HK-2 (cell line): ENCODE results near the gene C1QB.

Experiments used
- DNase-seq: peaks from one replicate; pipeline ENCODE4 v3.0.0-alpha.2; 2018; ENCODE audit not compliant: unreplicated experiment

Gene C1QB, protein sequence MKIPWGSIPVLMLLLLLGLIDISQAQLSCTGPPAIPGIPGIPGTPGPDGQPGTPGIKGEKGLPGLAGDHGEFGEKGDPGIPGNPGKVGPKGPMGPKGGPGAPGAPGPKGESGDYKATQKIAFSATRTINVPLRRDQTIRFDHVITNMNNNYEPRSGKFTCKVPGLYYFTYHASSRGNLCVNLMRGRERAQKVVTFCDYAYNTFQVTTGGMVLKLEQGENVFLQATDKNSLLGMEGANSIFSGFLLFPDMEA

DNA sequence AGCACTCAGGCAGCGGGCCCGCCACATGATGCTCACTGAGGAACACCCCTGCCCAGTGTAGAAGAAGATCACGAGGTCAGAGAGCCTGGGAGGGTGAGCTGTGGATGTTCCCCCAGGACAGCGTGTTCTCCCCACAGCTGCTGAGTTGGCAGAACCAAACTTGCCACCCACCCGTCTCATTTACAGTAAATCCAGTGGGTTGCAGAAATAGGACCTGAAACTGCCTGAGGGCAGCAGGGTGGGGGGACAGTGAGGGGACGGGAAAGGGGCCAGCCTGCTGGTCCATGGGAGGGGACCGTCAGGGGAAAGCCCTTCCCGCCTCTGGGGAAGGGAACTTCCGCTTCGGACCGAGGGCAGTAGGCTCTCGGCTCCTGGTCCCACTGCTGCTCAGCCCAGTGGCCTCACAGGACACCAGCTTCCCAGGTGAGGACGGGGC is at the start of gene C1QB:
TSS of gene C1QB (plus strand) at position 356 of the 436 bp plus-strand sequence. CDS start 6,227 bp downstream, outside the sequence.
- no peak for DNase-seq

DNA sequence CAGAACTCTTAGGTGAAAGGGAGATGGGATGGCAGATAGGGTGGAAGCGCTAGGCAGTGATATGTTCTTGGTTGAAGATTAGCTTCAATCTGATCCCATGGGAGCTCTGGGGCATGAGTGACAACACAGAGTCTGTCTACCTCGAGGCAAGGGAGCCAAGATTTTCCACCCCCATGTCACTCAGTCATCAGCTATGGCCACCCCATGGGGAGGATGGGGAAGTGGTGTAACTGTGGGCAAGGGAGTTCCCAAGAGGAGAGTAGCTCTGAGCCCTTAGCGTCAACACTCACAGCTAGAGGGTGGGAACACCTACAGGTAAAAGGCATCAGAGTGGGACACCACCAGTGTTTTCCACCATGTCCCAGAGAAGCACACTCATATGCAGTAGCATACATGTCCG is 46.9 kb upstream of the C1QB start:
- no peak for DNase-seq

DNA sequence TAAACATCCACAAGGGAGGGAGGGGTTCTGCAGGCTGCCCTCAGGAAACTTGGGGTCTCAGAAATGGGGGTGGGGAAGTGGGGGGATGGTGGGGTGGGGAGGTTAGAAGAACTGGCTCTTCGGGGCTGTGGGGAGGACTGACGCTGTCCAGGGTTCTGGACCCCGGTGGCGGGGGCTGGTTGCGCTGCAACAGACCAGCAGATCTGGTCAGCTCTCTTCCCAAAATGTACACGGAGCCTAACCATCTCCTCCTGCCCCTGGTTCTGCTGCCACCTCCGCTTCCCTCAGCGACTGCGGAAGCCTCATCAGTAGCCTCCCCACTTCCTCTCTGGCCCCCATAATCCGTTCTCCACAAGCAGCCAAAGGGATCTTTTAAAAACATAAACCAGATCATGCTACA is 45.9 kb upstream of the C1QB start:
- DNase-seq = no peak

DNA sequence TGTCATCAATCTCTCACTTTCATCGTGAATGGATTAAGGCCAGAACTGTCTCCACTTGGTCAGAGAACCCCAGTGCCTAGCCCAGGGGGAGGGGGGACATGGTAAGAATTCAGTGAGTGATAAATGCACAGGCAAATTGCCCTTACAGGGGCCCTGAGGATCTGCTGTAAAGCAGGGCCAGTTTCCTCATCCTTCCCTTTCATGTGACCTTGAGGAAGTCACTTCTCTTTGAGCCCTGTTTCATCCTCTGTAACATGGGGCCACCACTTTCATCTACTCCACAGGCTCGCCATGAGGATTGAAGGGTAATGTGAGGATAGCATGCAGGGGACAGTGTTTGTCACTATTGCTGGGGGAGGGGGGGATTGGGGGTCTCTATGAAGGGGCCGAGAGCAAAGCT is 44.7 kb upstream of the C1QB start:
- DNase-seq = no peak

DNA sequence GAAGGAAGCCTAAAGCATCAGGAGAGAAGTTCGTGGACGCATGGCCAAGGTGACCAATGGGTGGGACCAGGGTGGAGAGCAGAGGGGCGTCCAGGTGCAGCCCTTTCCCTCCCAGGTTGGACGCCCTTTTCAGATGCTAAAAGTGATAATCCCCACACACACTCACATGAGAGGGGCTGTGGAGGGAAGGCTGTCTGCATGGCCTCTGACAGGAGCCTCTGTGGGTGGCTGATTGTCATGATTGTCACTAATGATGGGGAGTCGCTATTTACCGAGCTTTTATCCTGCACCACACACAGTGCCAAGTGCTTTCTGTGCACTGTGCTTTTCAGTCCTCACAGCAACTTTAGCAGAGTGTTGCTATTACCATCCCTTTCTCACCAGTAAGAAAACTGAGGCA is 43.7 kb upstream of the C1QB start:
- DNase-seq = no peak

DNA sequence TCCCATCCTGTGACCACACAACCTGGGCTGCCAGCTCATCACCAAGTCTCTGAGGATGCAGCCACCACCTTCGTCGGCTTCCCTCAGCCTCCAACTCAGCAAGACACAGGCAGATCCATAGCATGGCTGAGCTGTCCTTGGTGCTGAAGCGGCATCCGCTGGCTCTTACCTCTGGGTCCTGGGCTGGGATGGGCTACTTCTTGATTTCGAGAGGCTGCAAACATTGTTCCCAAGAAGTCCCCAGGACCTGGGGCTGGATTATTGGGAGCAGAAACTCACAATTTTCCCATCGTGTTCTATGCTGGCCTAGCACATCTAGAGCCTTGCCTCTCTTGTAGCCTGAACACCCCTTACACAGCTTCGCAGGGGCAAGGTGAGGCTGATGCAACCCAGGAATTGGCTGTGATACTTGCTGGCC is 41.5 kb upstream of the C1QB start:
- DNase-seq = peak; percentile 69

DNA sequence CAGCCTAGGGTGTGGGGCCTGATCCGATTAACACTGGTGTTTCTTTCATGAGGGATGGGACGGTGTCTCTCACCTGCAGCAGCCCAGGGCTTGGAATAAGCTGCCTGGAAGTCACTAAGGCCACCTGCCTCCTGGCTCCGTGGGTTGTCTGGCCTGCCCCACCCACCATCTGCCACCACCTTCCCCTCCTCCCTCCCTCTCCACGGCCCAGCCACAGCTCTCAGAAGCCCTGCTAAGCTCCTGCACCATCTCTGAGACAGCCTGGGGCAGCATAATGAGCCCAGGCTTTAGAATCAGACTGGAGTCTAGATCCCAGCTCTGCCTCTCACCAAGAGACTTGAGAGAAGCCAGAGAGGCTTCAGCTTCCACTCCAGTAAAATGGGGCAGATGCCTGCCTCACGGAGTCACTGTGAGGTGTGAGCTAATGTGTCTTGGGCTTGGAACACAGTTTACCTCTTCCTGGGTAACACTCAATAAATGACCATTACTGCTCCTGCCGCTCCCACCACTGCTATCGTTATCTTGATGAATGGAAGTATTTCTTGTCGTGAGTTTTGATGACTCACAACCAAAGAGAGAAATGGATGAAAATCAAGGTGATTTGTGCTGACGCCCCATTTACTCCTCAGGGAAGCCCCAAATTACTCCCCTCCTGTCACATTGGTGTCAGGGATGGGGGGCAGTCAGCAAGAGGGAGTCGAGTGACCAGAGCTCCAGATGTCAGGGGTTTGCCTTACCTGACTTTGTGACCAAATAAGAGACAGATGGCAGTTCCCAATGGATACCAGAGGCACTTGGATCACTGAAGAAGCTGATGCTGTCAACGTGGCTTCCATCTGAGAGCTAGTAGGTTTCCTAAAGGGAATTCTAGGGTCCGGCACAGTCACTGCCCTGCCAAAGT is 40.1 kb upstream of the C1QB start:
- no peak for DNase-seq

DNA sequence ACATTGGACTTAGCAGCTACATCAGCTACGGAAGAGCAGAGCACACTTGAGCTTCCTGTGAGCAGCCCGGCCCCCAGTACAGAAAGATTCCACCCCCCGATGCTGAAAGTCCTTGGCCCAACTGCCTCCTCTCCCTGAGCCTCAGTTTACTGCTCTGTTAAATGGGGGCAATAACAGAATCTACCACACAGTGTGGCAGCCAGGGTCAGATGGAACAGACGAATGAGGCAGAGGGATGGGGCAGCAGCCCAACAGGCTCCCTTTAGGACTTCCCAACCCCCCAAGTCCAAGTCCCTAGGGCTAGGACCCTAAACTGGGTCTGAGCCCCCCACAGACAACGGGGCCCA is 39.5 kb upstream of the C1QB start:
- no peak for DNase-seq

DNA sequence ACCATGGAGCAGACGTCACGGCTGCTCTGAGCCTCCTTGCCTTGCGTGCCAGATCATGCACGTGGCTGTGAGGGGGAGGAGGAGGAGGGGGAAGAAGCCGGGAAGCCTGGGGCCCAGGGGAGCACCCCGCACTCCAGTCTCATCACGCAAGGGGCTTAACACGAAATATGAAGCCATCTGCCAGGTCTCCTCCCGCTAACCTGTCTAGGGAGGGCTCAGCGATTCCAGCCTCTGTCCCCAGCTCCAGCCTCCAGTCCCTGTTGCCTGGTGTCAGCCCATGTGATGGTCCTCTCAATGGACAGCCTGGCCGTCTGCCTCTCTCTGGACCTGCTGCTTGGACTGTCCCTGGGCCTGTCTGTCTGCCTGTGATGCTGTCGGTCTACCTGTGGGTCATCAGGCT is 39.1 kb upstream of the C1QB start:
- DNase-seq = no peak

DNA sequence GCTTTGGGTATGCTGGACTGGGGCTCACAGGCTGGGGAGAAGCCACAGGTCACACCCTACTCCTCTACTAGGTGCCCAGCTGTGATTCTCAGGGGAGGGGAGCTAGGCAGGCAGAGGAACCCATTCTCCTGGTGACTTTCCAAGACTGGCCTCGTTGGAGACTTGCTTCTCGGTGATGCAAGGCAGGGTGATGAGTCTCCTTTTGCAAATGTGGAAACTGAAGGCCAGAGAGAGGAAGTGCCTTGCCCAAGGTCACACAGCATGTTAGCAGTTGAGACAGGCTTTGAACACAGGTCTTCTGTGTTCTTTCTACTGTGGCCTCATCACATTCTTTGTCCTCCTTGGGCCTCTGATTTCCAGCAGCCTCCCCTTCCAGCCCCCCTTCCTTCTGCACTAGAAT is 37.1 kb upstream of the C1QB start:
- DNase-seq = no peak

DNA sequence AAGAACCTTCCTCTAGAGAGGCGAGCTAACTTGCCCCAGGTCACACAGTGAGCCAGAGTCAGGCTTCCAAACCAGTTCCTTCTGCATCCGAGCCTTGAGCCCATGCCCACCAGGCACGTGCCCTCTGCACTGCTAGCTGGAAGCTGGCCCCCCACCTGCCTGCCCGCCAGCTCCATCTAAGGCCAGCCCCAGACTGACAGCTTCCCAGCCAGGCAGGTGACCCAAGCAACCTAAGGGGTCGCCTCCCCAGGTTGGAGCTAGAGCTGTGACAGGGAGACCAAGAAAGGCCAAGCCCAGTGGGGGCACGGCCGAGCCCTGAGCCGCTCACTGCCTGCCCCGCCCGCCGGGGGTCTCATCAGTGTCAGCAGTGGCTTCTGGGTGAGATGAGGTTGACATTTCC is 36.5 kb upstream of the C1QB start:
- DNase-seq = no peak

DNA sequence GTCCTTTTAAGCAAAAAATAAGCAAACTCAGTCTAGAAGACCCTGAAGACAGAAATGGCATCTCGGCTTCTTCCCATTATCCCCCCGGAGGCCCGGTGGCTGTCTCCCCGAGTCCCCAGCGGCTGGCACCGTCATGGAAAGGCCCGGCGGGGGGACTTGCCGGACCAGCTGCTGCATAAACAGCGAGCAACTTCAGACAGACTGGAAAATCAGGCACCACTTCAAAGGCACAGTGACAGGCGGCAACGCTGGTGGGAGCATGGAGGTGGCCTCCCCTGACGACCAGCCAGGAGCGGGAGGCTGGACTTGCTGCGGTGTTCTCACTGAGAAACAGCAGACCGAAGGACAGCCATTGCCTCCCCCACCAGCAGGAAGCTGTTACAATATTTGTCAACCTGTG is 35.0 kb upstream of the C1QB start:
- DNase-seq = no peak

DNA sequence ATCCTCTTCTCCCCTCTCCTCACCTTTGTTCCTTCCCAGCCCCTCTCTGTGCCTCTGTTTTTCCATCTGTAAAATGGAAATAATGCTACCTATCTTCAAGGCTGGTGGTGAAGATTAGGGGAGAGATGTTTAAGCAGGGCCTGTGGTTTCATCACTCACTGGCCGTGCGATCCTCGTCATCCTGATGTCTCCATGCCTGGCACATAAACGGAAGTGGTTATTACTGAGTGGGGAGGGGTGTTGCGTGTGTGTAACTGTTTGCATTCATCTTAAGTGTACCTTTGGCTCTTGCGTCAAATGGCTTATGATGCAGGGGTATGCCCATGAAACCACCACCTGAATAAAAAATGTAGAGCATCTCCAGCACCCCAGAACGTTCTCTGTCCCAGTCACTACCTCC is 33.8 kb upstream of the C1QB start:
- no peak for DNase-seq

DNA sequence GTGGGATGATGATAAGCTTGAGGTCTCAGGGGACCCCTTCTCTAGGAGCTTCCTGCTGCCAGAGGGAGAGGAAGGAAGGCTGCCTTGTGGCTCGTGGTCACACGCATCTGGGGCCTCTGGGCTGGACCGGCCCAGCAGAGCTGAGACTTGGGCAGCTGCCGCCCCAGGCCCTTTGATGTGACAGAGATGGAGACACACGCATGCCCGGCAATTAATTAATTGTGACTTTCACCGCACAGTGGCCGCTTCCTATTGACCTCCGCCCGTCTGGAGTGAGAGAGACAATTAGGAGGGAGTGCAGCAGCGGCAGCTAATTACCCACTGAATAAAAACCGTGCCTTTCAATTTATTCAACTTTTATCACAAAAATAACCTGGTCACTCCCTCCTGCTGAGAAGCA is 33.2 kb upstream of the C1QB start:
- no peak for DNase-seq

DNA sequence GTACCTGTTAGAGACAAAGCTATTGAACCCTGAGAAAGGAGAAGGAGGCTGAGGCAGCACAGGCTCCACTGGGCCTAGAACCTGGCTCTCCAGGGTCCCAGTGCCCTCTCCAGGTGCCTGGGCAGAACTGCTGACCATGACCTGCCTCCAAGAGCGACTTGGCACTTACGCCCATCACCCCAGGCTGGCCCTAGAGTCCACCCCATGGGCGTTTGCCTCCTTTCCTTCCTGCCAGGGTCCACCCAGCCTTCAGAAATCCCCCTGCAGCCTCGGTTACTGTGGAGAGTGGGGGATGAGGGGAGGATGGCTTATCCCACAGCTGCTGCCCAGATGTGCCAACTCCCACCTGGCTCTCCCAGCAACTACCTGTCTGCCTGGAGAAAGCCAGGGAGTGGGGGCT is 31.3 kb upstream of the C1QB start:
- no peak for DNase-seq

DNA sequence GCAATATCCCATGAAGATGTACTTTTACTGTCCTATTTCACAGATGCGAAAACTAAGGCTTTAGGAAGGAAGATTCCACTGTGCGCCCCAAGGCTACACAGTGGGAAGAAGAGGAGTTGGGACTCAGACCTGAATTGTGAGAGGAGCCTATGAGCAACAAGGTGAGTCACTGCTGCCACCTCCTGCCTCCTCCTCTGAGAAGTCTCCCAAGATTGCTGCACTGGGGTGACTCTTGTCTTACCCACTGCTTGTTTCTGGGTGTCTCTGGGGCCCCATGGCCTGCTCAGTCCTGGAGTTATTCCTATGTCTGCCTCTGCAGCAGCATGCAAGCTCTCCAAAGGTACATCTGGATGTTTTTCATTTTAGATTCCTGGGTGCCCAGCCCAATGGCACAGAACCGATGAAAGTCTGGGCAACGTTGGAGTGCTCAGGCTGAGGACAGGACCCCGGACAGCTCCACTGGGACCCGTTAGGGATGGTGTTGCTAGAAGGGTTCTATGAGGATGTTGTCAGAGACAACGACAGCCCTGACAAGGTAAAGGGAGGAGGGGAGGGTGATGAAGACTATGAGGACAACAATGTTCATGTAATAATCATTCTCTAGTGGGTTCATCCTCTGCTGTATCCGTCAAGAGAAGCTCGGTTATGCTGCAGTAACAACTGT is 27.6 kb upstream of the C1QB start:
- DNase-seq = no peak

DNA sequence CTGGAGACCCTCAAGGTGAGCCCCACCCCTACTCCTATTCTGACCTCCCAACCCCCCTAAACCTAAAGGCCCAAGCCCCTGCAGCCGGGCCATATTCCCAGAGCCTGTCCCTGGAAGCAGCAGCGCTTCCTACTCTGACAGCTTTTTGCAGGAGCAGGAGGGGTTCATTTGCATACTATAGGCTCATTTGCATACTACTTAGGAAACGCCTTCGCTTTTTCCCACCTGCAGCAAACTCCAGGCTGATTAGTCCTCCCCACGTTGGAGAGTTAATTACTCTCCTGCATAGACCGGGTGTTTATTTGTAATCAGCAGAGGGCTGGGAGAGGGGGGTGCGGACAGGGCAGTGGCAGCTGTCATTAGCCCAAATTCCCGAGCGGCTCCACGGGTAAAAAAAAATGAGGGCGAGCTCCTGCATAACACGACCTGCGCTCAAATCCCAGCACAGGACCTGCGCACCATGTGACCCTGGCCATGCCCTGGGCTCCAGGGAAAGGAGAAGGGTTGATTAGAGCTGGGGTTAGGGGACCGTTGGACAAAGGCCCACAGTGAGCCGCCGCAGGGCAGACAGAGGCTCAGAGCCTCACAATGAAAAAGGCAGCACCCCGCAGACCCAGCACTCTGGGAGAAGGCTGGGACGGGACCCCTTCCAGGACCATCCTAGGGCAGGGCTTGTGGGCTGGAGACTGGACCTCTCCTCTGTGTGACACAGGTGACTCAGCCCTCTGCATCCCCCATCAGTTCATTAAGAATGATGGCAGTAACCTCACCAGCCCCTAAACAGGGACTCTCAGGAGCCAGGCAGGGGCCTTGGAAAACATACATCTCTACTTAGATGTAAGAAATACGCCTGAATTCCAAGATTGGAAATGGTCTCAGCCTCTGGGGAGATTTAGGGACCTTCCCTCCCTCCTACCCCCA is 26.5 kb upstream of the C1QB start:
- DNase-seq = no peak

DNA sequence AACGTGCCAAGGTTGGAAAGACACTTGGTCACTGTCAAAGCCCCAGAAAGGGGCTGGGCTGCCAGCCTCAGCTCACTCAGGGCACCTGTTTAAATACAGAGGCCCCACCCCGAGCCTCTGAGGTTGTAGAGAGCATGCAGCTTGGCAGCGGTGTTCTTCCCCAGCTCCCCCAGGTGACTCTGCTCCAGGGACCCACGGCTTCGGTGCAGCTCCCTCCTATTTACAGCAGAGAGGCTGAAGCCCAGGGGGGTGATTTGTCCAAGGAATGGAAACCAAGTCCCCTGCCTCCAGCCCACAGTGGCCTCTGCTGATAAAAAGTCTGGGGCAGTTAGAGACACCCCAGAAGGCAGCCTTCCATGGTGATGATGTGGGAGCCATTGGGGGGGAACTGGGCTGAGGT is 25.7 kb upstream of the C1QB start:
- no peak for DNase-seq

DNA sequence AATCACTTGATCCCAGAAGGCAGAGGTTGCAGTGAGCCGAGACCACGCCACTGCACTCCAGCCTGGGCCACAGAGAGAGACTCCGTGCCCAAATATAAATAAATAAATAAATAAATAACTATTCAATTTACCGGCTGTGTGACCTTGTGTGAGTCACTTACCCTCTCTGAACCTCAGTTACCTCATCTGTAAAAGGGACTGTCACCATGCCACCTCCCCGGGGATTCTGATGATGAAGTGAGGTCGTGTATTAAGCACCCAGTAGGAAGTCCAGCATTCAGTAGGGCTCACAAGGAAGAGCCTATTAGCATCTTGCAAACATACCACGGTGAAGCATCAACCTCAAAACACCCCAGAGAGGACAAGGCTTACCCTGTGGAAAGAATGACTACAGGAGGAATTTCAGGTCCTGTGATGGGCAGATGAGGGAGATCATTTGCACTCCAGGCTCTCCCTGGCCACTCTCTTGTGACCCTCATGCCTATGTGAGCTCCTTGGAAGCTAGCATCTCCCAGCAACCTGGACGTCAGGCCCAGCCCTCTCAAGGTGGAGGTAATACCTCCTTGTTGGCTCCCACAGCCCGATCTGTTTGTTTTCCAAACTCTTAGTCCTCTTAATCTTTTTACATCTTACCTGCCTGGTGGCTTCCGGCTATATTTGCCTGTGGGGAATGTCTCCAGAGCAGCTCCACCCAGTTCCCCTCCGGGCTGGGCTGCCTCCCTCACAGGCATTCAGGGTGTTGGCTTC is 24.2 kb upstream of the C1QB start:
- DNase-seq = no peak

DNA sequence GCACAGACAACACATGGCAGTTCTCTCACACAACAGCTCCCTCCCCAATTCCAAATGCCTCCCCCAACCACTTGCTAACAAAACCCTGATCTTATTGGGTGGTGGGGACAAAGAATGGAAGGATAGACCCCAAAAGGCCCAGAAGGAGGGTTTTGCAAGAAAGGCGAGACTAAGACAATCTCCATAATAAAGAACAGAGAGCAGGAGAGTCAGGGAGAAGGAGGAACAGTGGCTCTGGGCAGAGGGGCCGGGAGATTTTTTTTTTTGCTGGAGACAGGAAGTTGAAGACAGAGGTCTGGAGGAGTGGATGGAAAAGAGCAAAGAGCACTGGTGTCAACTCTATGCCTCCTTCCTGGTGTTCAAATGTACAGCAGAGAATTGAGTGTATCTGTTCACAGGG is 23.1 kb upstream of the C1QB start:
- DNase-seq = no peak
